ENCODE results near the gene IFNA2.

The IFNA2 gene

GRCh38 chr9:21429191-21429590 lies 44.0 kb upstream of the IFNA2 start:
- Histone ChIP-seq H3K9ac (ENCODE audit: low read depth, low read length) (no peak overlapping the region), H3K4me2 (ENCODE audit: insufficient read depth, low read length) (no peak overlapping the region)

DNA sequence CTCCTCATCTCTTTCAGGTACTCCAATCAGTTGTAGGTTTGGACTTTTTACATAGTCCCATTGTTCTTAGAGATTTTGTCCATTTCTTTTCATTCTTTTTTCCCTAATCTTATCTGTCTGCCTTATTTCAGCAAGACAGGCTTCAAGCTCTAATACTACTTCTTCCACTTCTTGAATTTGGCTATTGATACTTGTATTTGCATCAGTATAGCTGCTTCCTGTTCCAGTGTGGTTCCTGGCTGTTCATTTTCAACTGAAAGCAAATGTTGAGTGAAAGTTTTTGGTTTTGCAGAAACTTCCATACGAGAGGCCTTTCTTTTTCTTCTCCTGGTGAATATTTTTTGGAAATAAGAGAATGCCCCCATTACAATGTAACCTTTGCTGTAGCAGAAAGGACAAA lies 43.0 kb upstream of the IFNA2 start:
- Histone ChIP-seq H3K9ac (ENCODE audit: low read depth, low read length) (no peak overlapping the region), H3K27ac (ENCODE audit: low read length) (no peak overlapping the region), H3K4me1 (ENCODE audit: insufficient read depth, low read length) (no peaks in the 10 kb centered on the region), H2AFZ (ENCODE audit: low read depth, low read length) (no peak overlapping the region), H3K9me3 (ENCODE audit: insufficient read depth, low read length, severe bottlenecking) (no peaks in the 10 kb centered on the region), H4K20me1 (ENCODE audit: insufficient read depth, low read length) (no peaks in the 10 kb centered on the region), H3K4me2 (ENCODE audit: insufficient read depth, low read length) (no peak overlapping the region), H3K36me3 (ENCODE audit: insufficient read depth, low read length) (no peaks in the 10 kb centered on the region), H3K4me3 (ENCODE audit: low read depth in 1 of 2, low read length in 2 of 2) (no peak overlapping the region), H3K27me3 (ENCODE audit: insufficient read depth, low read length, poor library complexity) (no peaks in the 10 kb centered on the region), H3K79me2 (ENCODE audit: insufficient read depth, low read length) (no peaks in the 10 kb centered on the region)
- TF ChIP-seq CTCF (IDR thresholded peaks at IDR 0.05; ENCODE audit: borderline replicate concordance, extremely low read depth, low read length, poor library complexity, severe bottlenecking): no peak
- TF ChIP-seq EZH2 (IDR thresholded peaks at IDR 0.05; ENCODE audit: borderline replicate concordance, low read depth, low read length, severe bottlenecking): no peak
- DNase-seq: no peak
- ATAC-seq (ENCODE audit: insufficient read depth, low read depth): no peak

More at GRCh38 chr9:21429191-21429590, 44.0 kb upstream of the IFNA2 start:
- no peaks in the 10 kb centered on the region for H3K9me3 ChIP-seq (ENCODE audit: insufficient read depth, low read length, severe bottlenecking)
- no peaks in the 10 kb centered on the region for H3K36me3 ChIP-seq (ENCODE audit: insufficient read depth, low read length)
- no peak for TF ChIP-seq EZH2 (IDR thresholded peaks at IDR 0.05; ENCODE audit: borderline replicate concordance, low read depth, low read length, severe bottlenecking)
- TF ChIP-seq CTCF (IDR thresholded peaks at IDR 0.05; ENCODE audit: borderline replicate concordance, extremely low read depth, low read length, poor library complexity, severe bottlenecking): no peak
- H3K4me1 ChIP-seq (ENCODE audit: insufficient read depth, low read length): no peaks in the 10 kb centered on the region
- H4K20me1 ChIP-seq (ENCODE audit: insufficient read depth, low read length): no peaks in the 10 kb centered on the region
- no peak overlapping the region for H3K4me3 ChIP-seq (ENCODE audit: low read depth in 1 of 2, low read length in 2 of 2)
- no peak overlapping the region for H3K27ac ChIP-seq (ENCODE audit: low read length)
- no peak overlapping the region for H2AFZ ChIP-seq (ENCODE audit: low read depth, low read length)
- H3K79me2 ChIP-seq (ENCODE audit: insufficient read depth, low read length): no peaks in the 10 kb centered on the region
- DNase-seq (no peak), ATAC-seq (ENCODE audit: insufficient read depth, low read depth) (no peak)
- peaks cover 2% of the 10 kb centered on the region for H3K27me3 ChIP-seq (ENCODE audit: insufficient read depth, low read length, poor library complexity)

- DNase-seq: no peak
- H3K27me3 ChIP-seq (ENCODE audit: insufficient read depth, low read length, poor library complexity): peaks cover 7% of the 10 kb centered on the region
These were observed 30.5 kb upstream of the IFNA2 start for GRCh38 chr9:21415493-21416267.

More at GRCh38 chr9:21415493-21416267, 30.5 kb upstream of the IFNA2 start:
- ATAC-seq (ENCODE audit: insufficient read depth, low read depth): no peak
- Histone ChIP-seq H3K36me3 (ENCODE audit: insufficient read depth, low read length) (no peaks in the 10 kb centered on the region), H2AFZ (ENCODE audit: low read depth, low read length) (no peak overlapping the region), H4K20me1 (ENCODE audit: insufficient read depth, low read length) (no peaks in the 10 kb centered on the region), H3K4me2 (ENCODE audit: insufficient read depth, low read length) (no peak overlapping the region), H3K4me1 (ENCODE audit: insufficient read depth, low read length) (no peaks in the 10 kb centered on the region), H3K9ac (ENCODE audit: low read depth, low read length) (no peak overlapping the region), H3K9me3 (ENCODE audit: insufficient read depth, low read length, severe bottlenecking) (no peaks in the 10 kb centered on the region), H3K79me2 (ENCODE audit: insufficient read depth, low read length) (no peaks in the 10 kb centered on the region), H3K4me3 (ENCODE audit: low read depth in 1 of 2, low read length in 2 of 2) (no peak overlapping the region), H3K27ac (ENCODE audit: low read length) (no peak overlapping the region)
- no peak for TF ChIP-seq EZH2 (IDR thresholded peaks at IDR 0.05; ENCODE audit: borderline replicate concordance, low read depth, low read length, severe bottlenecking)
- TF ChIP-seq CTCF (IDR thresholded peaks at IDR 0.05; ENCODE audit: borderline replicate concordance, extremely low read depth, low read length, poor library complexity, severe bottlenecking): no peak

Data from DND-41 (cell line).